HEK293T (cell line): ENCODE measurements around the gene ELP5.

Experiments used
- ARNT ChIP-seq: fragments of 450-650 bp; IDR thresholded peaks from 2 replicates; pipeline ENCODE4 v1.6.1; 2017; ENCODE audit warnings: mild to moderate bottlenecking
- BHLHE40 ChIP-seq: fragments of 450-650 bp; IDR thresholded peaks from 2 replicates; pipeline ENCODE4 v1.6.1; 2016; ENCODE audit warnings: mild to moderate bottlenecking, moderate library complexity, borderline replicate concordance
- FOXA1 ChIP-seq: fragments of 450-650 bp; IDR thresholded peaks from 2 replicates; pipeline ENCODE4 v1.6.1; 2016; ENCODE audit warnings: mild to moderate bottlenecking
- FOXK2 ChIP-seq: fragments of 450-650 bp; IDR thresholded peaks from 2 replicates; pipeline ENCODE4 v1.6.1; 2016; ENCODE audit warnings: mild to moderate bottlenecking
- FOXM1 ChIP-seq: fragments of 450-650 bp; IDR thresholded peaks from 2 replicates; pipeline ENCODE4 v1.6.1; 2017; ENCODE audit warnings: mild to moderate bottlenecking, borderline replicate concordance
- L3MBTL2 ChIP-seq: fragments of 450-650 bp; conservative IDR thresholded peaks from 2 replicates; pipeline ENCODE4 v1.6.1; 2016; ENCODE audit warnings: mild to moderate bottlenecking
- LEF1 ChIP-seq: fragments of 450-650 bp; IDR thresholded peaks from 2 replicates; pipeline ENCODE4 v1.6.1; 2017; ENCODE audit warnings: mild to moderate bottlenecking, borderline replicate concordance
- SP1 ChIP-seq: fragments of 450-650 bp; IDR thresholded peaks from 2 replicates; pipeline ENCODE4 v1.6.1; 2017
- SUZ12 ChIP-seq: fragments of 450-650 bp; IDR thresholded peaks from 2 replicates; pipeline ENCODE4 v1.6.1; 2016; ENCODE audit warnings: mild to moderate bottlenecking
- TARDBP ChIP-seq: fragments of 450-650 bp; IDR thresholded peaks from 2 replicates; pipeline ENCODE4 v1.6.1; 2016
- ZNF384 ChIP-seq: fragments of 450-650 bp; IDR thresholded peaks from 2 replicates; pipeline ENCODE4 v1.6.1; 2016

GRCh38 chr17:7290685-7291084 lies 38.7 kb downstream of the ELP5 start:
- TF ChIP-seq SUZ12 (no peak), ZNF384 (no peak), TARDBP (no peak), SP1 (no peak), L3MBTL2 (no peak), ARNT (no peak), FOXK2 (no peak), FOXA1 (no peak), BHLHE40 (no peak), FOXM1 (no peak), LEF1 (no peak)
